IPS DF 4.7 (cell line): ENCODE measurements around the gene ANKRD37.
"Not testable (repeated sequence)": the region's sequence is repeated elsewhere in the genome, so short reads cannot be mapped to it uniquely, and the experiment has no call there.

Experiments used
- DNase-seq: peaks from one replicate; pipeline ENCODE4 v3.0.0-alpha.2; 2013; ENCODE audit warnings: low spot score; ENCODE audit errors: extremely low read depth

Gene ANKRD37, protein sequence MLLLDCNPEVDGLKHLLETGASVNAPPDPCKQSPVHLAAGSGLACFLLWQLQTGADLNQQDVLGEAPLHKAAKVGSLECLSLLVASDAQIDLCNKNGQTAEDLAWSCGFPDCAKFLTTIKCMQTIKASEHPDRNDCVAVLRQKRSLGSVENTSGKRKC

GRCh38 chr4:185396724-185397385 lies at the start of gene ANKRD37:
TSS of gene ANKRD37 (plus strand) at chr4:185396841. CDS start at chr4:185396924, 83 bp downstream.
- no peak for DNase-seq

DNA sequence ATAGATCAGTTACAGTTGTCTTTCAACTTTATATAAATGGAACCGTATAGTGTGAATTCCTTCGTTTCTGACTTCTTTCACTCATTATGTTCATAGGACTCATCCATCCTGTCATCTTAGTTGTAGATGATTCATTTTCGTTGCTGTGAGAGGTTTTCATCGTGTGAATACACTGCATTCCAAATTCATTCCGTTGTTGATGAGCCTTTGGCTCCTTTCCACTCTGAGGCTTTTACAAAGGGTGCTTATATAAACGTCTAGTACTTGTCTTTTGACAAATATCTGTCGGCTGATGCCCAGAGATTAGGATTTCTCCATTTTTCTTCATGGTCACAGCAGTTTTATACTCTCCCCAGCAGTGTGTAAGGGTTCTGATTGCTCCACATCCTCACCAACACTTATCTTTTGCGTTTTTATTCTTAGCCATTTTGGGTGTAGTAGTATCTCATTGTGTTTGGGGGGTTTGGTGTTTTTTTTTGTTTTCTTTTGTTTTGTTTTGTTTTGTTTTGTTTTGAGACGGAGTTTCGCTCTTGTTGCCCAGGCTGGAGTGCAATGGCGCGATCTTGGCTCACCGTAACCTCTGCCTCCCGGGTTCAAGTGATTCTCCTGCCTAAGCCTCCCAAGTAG lies 49.6 kb upstream of the ANKRD37 start:
- no peak for DNase-seq

DNA sequence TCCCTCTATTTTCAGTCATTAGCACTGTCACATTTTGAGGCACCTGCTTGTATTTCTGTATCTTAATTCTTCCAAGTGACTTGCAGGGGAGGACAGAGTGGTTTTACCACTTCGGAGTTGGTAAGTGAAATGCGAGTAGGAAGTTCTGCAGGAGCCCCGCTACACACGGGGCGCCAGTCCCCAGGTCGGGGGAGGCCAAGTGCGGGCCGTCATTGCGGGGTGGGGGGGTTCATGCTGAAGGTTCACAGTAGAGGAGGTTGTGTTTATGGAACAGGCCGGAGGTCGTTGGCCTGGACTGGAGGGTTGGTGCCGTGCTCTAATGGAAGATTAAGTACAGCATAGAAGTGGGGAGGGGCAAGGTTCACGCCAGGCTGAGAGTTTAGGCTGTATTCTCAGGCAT lies 45.0 kb upstream of the ANKRD37 start:
- no peak for DNase-seq

DNA sequence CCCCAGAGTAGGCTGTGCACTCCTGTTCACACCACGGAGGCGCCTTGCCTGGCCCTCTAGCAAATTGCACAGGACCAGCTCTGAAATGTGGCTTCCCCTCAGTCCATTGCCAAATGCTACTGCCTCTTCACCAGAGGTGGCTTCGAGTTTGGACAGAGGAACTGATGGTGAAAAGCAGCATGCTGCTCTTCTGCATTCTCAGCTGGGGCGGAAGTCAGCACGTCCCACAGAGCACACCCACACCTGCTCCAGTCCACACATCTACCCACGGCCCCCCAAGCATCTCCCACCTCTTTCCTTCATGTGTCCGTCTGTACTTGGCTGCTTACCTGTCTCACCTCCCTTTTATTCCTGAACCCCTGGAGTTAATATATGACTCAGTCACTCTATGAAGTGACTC lies 44.4 kb upstream of the ANKRD37 start:
- DNase-seq, result no peak

- no peak for DNase-seq
Observed at GRCh38 chr4:185352741-185353140, 43.9 kb upstream of the ANKRD37 start.

GRCh38 chr4:185357211-185357610 lies 39.4 kb upstream of the ANKRD37 start:
- no peak for DNase-seq

GRCh38 chr4:185357733-185358440 lies 38.8 kb upstream of the ANKRD37 start:
- DNase-seq, result no peak

DNA sequence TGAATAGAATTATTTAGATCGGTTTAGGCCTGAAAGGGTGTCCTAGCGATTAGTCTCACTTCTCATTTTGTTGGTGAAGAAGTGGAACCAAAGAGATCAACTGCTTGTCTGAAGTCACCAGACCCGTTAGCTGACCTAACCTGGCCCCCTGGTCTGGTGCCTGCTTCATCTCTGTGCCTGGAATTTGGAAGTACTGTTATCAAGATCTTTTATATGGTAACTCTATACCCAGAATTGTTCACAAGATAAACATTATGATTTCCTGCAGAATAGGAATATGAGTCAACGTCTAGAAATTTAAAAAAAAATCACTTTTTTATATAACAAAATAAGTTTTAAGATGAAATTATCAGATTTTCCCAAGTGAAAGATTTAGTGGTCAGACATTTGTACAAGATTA lies 38.1 kb upstream of the ANKRD37 start:
- no peak for DNase-seq

GRCh38 chr4:185358959-185359358 lies 37.7 kb upstream of the ANKRD37 start:
- no peak for DNase-seq

DNA sequence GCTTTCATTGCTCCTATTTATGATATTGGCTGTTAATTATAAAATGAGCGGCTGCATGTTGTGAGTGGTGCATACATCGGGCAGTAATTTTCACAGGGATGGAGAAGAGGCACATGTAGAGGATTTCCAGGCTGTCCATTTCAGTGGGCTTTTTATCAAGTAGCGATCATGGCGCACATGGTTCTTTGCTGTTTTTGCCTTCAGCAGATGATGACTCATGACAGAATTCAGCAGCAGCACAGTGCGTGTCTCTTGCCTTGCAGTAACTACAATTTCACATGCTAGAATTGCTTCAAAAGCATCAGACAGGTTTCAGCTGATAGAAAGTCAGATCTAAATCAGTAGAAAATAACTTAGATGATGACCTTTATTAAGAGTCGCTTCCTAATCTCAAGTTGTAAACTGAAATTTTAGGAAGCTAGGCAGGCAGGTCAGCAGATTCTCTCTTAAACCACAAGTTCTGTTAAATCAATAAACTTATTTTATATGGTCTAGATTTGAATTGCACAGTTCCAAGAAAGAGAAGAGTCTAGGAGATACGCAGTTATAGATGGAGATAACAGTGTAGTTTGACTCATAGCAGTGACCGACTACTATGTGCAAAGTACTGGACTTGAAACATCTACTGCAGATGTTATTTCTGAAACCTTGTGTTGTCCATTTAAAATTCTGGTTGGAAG lies 36.7 kb upstream of the ANKRD37 start:
- no peak for DNase-seq

- DNase-seq, result no peak
Observed at GRCh38 chr4:185361872-185362271, 34.8 kb upstream of the ANKRD37 start.

GRCh38 chr4:185362570-185362969 lies 34.1 kb upstream of the ANKRD37 start:
- DNase-seq, result not testable (repeated sequence)

- DNase-seq, result no peak
Observed at GRCh38 chr4:185363251-185363650, 33.4 kb upstream of the ANKRD37 start.

- no peak for DNase-seq
Observed at GRCh38 chr4:185364886-185365285, 31.8 kb upstream of the ANKRD37 start.

DNA sequence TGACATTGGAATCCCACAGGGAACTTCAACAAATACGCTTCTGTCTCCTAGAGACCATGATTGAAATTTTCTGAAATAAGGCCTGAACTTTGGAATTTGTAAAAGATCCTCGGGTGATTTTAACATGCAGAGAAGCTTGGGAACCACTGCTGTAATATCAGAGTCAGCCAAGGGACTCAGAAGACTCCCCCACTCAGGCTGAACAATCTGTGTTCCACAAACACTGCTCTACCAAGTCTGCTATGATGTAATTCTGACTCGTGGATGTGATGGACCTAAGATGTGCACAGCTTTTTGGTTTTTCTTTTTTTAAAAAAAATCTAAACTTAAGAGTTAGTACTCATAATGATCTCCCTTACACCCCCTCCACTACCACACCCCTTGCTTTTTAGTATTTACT lies 26.9 kb upstream of the ANKRD37 start:
- no peak for DNase-seq

- no peak for DNase-seq
Observed at GRCh38 chr4:185370268-185370949, 26.2 kb upstream of the ANKRD37 start.

DNA sequence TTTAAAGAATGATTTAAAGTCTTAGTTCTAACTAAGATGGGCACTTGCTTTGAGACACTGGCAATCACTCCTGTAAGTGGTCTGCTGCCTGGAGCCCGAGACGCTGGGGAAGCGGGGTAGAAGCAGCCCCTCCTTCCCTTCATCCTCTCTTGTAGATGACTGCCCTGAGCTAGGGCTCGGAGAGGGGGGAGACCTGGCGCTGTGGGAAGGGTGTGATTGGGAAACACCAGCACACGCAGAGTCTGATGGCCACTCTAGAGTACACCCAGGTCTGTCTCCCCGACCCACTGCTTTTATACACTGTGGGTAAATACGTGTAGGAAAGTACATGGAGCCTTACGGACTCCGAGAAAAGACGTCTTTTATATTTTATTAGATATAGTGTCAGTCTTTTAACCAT lies 24.9 kb upstream of the ANKRD37 start:
- no peak for DNase-seq

DNA sequence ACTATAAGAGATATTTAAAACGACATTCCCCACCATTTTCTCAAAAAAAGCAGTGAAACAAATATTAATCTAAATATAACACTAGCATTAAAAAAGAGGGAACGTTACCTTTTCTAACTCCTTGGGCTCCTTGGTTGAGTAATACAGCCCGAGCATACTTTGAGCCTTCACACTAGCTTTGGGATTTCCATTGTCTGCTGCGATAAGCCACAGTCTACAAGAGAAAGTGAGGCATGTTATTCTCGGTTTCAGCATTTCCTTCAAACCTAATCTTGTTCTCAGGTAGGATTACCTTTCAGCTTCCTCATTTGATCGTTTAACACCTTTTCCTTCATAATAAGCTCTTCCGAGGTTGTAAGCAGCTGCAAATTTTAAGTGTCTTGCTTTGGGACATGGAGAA lies 22.6 kb upstream of the ANKRD37 start:
- DNase-seq, result no peak

GRCh38 chr4:185374573-185374972 lies 22.1 kb upstream of the ANKRD37 start:
- no peak for DNase-seq

GRCh38 chr4:185378264-185378663 lies 18.4 kb upstream of the ANKRD37 start:
- DNase-seq, result no peak
